ENCODE data around the gene EGFL7. TPM values are rescaled to one million over a fixed set of nuclear protein-coding genes. Genes with fewer than 3 reads are reported as not detected.

EGFL7 gene
- total RNA-seq, 1 donor from 2014 or later: 917 TPM

DNA sequence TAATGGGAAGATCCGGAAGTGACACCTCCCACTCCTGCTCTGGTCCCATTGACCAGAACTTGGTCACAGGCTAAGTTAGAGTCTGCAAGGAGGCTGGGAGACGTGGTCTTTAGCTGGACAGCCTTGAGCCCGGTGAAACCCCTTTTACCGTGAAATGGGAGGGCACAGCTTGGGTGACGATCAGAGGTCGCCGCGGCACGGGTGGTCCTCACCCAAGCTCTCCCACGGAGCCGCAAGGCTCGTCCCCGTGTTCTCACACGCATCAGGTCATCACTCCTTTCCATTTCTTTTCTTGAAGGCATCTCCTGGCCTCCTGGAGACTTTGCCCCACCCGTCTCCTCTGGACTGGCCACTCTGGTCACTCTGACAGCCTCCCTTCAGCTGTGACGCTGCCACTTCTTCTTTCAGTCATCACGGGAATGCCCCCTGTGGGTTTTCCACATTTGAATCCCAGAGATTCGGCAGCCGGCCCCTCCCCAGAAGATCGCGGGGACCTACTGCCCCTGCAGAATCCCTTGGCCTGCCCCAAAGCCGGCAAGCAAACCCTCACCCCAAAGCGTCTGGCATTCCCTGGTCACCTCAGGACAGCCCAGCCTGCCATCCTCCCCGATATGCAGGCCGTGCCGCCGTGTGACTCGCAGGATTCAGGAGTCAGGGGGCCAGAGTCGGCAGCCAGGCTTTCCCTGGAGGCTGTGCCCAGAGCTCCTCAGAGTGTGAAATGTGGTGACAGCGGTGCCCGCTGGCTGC, 18.9 kb upstream of the EGFL7 start:
- no peak for DNase-seq (ENCODE audit: extremely low read depth, low read depth, low spot score)

- no peak for DNase-seq (ENCODE audit: extremely low read depth, low read depth, low spot score)
Observed at GRCh38 chr9:136644343-136644592, 18.4 kb upstream of the EGFL7 start.

- DNase-seq (ENCODE audit: extremely low read depth, low read depth, low spot score): no peak
Observed at GRCh38 chr9:136644593-136645351, 17.9 kb upstream of the EGFL7 start.

- DNase-seq (ENCODE audit: extremely low read depth, low read depth, low spot score): no peak
Observed at GRCh38 chr9:136645352-136645902, 17.3 kb upstream of the EGFL7 start.

- no peak for DNase-seq (ENCODE audit: extremely low read depth, low read depth, low spot score)
Observed at GRCh38 chr9:136645903-136646754, 16.6 kb upstream of the EGFL7 start.

GRCh38 chr9:136646827-136647711, 15.6 kb upstream of the EGFL7 start:
- no peak for DNase-seq (ENCODE audit: extremely low read depth, low read depth, low spot score)

- DNase-seq (ENCODE audit: extremely low read depth, low read depth, low spot score): no peak
Observed at GRCh38 chr9:136648751-136649150, 14.0 kb upstream of the EGFL7 start.

- no peak for DNase-seq (ENCODE audit: extremely low read depth, low read depth, low spot score)
Observed at GRCh38 chr9:136650021-136650420, 12.7 kb upstream of the EGFL7 start.

DNA sequence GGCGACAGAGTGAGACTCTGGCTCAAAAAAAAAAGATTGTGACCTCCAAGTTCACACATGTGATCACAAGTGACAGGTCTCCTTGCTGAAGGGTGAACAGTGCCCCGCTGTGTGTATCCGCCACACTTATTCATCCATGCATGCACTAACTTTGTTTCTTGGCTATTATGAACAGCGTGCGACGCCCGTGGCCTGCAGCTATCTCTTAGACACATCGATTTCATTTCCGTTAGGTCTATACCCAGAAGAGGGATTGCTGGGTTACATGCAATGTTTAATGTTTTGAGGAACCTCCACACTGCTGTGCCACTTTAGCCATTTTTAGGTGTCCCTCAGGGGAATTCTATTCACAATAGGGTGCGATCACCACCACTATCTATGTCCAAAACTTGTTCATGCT, 12.1 kb upstream of the EGFL7 start:
- DNase-seq (ENCODE audit: extremely low read depth, low read depth, low spot score): no peak

DNA sequence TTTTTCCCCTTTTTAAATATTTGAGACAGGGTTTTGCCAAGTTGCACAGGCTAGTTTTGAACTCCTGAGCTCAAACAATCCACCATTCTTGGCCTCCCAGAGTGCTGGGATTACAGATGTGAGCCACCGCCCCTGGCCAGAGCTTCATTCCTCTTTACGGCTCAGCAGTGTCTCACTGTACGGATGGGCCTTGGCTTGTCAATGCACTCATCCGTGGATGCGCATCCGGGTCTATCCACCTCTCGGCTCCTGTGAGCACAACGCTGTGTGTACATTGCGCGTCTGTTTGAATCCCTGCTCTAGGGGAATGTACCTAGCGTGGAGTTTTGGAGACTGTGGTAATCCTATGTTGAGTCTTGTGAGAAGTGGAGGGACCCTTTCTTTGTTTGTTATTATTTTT, 10.9 kb upstream of the EGFL7 start:
- no peak for DNase-seq (ENCODE audit: extremely low read depth, low read depth, low spot score)

DNA sequence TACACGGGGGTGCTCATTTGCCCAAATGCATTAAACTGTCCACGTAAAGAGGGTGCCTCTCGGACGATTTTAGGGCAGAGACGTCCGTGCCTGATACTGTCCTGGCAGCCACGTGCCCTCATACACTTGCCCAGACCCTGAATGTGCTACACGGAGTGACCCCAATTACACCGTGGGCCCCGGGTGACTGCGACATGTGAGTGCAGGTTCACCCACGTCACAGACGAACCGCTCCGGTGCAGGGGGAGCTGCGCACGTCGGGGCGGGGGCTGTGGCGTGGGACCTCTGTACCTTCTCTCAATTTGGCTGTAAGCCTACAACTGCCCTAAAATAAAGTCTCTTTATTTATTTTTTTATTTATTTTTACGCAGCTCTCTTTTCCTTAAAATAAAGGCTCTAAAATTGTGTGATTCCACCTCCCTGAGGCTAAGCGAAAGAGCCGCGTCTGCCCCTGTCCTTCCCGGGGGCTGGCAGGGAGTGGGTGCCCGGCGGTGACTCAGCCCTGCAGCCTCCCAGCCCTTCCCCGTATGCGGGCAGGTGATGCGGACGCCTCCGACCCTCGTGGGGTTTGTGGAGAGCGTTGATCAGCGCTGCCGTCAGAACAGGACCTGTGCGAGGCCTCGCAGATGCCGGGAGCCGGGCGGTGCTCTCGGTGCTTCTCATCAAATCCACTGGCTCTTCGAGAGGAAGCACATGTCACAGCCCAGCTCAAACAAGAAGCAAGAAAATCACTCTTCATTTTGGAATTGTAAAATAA, 9.2 kb upstream of the EGFL7 start:
- DNase-seq (ENCODE audit: extremely low read depth, low read depth, low spot score): no peak

- no peak for DNase-seq (ENCODE audit: extremely low read depth, low read depth, low spot score)
Observed at GRCh38 chr9:136654820-136655535, 7.7 kb upstream of the EGFL7 start.

GRCh38 chr9:136655536-136656182, 7.1 kb upstream of the EGFL7 start:
- DNase-seq (ENCODE audit: extremely low read depth, low read depth, low spot score): no peak

DNA sequence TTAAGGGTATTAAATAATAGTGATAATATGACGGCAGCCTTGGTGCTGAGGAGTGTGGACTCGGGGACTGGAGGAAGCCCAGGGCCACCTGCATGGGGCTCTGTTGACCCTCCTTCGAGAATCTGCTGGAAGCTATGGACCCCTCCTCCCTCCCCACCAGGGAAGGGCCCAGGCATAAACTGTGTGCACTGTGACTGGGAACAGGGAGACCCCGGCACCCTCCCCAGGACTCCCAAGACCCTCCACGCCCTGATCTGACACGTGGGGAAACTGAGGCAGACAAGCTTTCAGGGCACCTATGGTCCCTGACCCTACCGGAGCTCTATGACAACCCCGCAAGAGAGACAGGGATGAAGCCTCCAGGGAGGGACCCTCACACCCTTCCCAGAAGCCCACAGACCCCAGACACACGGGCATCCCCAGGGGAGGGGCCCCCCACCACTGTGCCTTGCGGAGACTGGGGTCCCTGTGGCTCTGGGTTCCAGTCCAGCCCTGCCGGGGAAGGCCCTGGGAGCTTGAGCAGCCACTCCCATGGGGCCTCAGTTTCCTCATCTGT, 6.5 kb upstream of the EGFL7 start:
- DNase-seq (ENCODE audit: extremely low read depth, low read depth, low spot score): no peak

GRCh38 chr9:136656795-136657611, 5.7 kb upstream of the EGFL7 start:
- no peak for DNase-seq (ENCODE audit: extremely low read depth, low read depth, low spot score)

GRCh38 chr9:136657974-136658848, 4.5 kb upstream of the EGFL7 start:
- no peak for DNase-seq (ENCODE audit: extremely low read depth, low read depth, low spot score)

Measured in glomerular endothelial cell (primary cell).